Breast epithelium (tissue), 4 donors: ENCODE data around the gene MKRN1. TPM values are rescaled to one million over a fixed set of nuclear protein-coding genes. Genes with fewer than 3 reads are reported as not detected.

ENCODE experiments used
- DNase-seq, 2 donors: peaks; one replicate each; pipeline ENCODE4 v3.0.0-alpha.2; 2019; ENCODE audit warnings: low spot score in 2 of 2
- H3K27ac ChIP-seq, 2 donors: fragments of 200-600 bp; sonication (generic) in 1 of 2; one replicate each; pipeline ENCODE4 v1.5.1; 2016 to 2019; ENCODE audit warnings: mild to moderate bottlenecking in 1 of 2
- H3K27me3 ChIP-seq, 2 donors: fragments of 200-600 bp; sonication (generic) in 1 of 2; one replicate each; pipeline versions ENCODE4 v1.5.1 to v1.6.0; 2017 to 2019; ENCODE audit warnings: control low read depth in 1 of 2, mild to moderate bottlenecking in 1 of 2
- H3K36me3 ChIP-seq: fragments of 200-600 bp; one replicate; pipeline ENCODE4 v1.5.1; 2019
- H3K4me1 ChIP-seq, 2 donors: fragments of 200-600 bp; sonication (generic); one replicate each; pipeline ENCODE4 v1.5.1; 2016 to 2019; ENCODE audit warnings: control low read depth in 1 of 2
- H3K4me3 ChIP-seq, 3 donors: fragments of 200-600 bp; sonication (generic); 1 replicate in 2 of 3; 2 replicates in 1 of 3; pipeline ENCODE4 v1.5.1; 2016 to 2019; ENCODE audit warnings: mild to moderate bottlenecking in 3 of 3, moderate library complexity in 2 of 3
- H3K9me3 ChIP-seq, 2 donors: fragments of 200-600 bp; sonication (generic) in 1 of 2; one replicate each; pipeline ENCODE4 v1.5.1; 2016 to 2019; ENCODE audit warnings: control low read depth in 1 of 2
- POLR2A ChIP-seq: fragments of 450-650 bp; IDR thresholded peaks from one replicate; pipeline ENCODE4 v1.6.1; 2016; ENCODE audit warnings: antibody characterized with exemption, mild to moderate bottlenecking, moderate library complexity
- POLR2AphosphoS5 ChIP-seq, 3 donors: sonication (generic); formaldehyde crosslinking; IDR thresholded peaks; one replicate each; pipeline ENCODE4 v1.6.1; 2017; ENCODE audit warnings: antibody characterized with exemption in 3 of 3
- intact Hi-C: fragments of 100-400 bp; cut with DNase I; formaldehyde crosslinking; loops from one replicate; pipeline ENCODE4 v1.15.1; 2023; ENCODE audit warnings: low total_unique reads
- total RNA-seq, 3 donors: library from RNA; depleted of rRNA; stranded (reverse); fragments of >200 nt; gene quantifications; one replicate each; pipeline ENCODE4 v1.1.0, GENCODE V29; 2016
- TF ChIP-seq, protein P1 (sequence below), 3 donors: fragments of 450-650 bp; IDR thresholded peaks; one replicate each; pipeline ENCODE4 v1.5.1; 2016 to 2017; ENCODE audit warnings: antibody characterized with exemption in 3 of 3, mild to moderate bottlenecking in 3 of 3, moderate library complexity in 3 of 3

MKRN1 gene
- total RNA-seq, 3 donors from 2014 or later = 58.7 to 96.2 (median 85.0) TPM

DNA sequence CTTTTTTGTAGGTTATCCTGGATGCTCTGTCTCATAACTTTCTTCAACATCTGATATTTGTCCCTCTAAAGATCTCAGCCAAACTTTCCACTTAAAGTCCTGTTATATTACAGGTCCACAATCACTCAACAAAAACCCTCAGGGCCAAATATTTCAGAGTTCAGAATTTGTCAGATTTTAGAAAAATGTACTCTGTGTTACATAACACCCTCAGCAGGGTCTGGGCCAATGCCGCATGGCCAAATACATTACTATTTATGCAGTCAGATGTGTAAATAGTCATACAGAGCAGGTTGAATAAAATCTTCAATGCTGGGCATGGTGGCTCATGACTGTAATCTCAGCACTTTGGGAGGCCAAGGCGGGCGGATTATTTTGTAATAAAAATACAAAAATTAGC, 63.9 kb downstream of the MKRN1 start:
- TF ChIP-seq, protein P1, sequence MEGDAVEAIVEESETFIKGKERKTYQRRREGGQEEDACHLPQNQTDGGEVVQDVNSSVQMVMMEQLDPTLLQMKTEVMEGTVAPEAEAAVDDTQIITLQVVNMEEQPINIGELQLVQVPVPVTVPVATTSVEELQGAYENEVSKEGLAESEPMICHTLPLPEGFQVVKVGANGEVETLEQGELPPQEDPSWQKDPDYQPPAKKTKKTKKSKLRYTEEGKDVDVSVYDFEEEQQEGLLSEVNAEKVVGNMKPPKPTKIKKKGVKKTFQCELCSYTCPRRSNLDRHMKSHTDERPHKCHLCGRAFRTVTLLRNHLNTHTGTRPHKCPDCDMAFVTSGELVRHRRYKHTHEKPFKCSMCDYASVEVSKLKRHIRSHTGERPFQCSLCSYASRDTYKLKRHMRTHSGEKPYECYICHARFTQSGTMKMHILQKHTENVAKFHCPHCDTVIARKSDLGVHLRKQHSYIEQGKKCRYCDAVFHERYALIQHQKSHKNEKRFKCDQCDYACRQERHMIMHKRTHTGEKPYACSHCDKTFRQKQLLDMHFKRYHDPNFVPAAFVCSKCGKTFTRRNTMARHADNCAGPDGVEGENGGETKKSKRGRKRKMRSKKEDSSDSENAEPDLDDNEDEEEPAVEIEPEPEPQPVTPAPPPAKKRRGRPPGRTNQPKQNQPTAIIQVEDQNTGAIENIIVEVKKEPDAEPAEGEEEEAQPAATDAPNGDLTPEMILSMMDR (IDR thresholded peaks at IDR 0.05) = no peak
- TF ChIP-seq POLR2AphosphoS5 (IDR thresholded peaks at IDR 0.05) (no peak), POLR2A (no peak)
- Histone ChIP-seq H3K36me3 (no peaks in the 10 kb centered on the region), H3K27me3 (no peaks in the 10 kb centered on the region), H3K9me3 (no peaks in the 10 kb centered on the region), H3K4me1 (no peaks in the 10 kb centered on the region), H3K4me3 (no peak overlapping the region), H3K27ac (no peak overlapping the region)
- intact Hi-C loops = no loop called here
- DNase-seq = no peak

DNA sequence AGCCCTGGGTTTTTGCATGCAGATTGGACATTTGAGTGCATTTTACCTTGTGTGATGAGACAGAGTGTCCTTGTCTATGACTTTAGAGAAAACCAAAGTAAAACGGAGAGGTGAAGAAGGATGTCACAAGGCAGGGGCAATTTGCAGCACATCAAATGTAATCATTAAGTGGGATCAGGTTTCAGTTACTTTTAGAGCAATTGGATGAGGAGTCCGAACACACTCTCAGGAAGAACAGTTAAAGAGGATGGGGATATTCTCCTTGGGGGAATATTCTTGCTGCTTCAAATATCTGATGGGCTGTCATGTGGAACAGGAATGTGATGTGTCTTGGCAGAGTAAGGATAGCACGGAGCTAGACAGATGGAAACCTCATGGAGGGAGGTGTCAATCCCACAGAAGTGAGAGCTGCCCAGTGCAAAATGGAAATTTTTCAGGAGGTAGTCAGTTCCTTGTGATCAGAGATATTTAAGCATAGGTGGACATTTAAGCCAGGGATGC, 74.7 kb downstream of the MKRN1 start:
- H3K9me3 ChIP-seq = no peaks in the 10 kb centered on the region
- H3K27ac ChIP-seq = peak overlapping the region in 1 of 2 donors; percentile 73
- no peaks in the 10 kb centered on the region for H3K27me3 ChIP-seq
- no peak for DNase-seq
- H3K4me1 ChIP-seq = no peaks in the 10 kb centered on the region
- intact Hi-C loops = no loop called here
- TF ChIP-seq, protein P1 (IDR thresholded peaks at IDR 0.05) = no peak
- no peak for TF ChIP-seq POLR2AphosphoS5 (IDR thresholded peaks at IDR 0.05)
- H3K36me3 ChIP-seq = no peaks in the 10 kb centered on the region
- H3K4me3 ChIP-seq = peak overlapping the region in 2 of 3 donors; percentile 61 to 62

DNA sequence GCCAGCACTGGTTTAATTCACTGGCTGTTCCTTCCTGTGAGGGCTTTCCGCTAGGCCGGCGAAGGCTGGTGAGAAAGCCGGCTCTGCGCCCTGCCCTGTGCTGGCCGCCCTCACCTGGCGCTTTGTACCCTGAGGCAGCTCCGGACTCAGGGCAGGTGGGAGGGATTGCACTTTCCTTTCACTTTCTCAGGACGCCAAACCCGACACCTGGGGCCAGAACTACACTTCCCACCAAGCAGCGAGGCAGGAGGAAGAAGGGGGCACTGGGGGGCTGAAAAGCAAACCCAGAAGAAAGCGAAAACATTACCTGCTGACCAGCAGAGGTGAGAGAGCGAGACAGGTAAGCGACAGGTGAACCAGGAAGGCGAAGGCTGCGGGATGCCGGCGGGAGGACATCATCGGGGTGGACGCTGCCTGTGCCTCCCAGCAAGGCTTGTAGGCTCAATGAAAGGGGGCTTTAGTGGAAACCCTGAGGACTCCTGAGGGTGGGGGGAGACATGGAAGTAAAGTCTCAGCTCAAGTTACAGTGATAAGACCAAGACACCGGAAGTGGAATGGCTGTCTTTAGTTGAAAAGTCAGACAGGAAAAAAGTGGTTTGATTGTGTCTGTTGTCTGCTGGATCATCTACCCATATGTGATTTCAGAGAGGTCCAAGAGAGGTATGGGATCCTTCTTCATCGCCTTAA, 75.3 kb downstream of the MKRN1 start, which contains the start of gene RAB19:
Gene RAB19 (plus strand): TSS at position 181 of the 687 bp plus-strand sequence. CDS start 3,589 bp downstream, outside the sequence.
- H3K4me1 ChIP-seq = no peaks in the 10 kb centered on the region
- H3K27me3 ChIP-seq = no peaks in the 10 kb centered on the region
- no peaks in the 10 kb centered on the region for H3K36me3 ChIP-seq
- no peak for TF ChIP-seq POLR2A
- TF ChIP-seq, protein P1 (IDR thresholded peaks at IDR 0.05) = peak in 1 of 3 donors; percentile 11
- H3K27ac ChIP-seq = peak within 1 kb of the TSS; percentile 59 to 73
- DNase-seq = peak; percentile 57 to 59
- H3K4me3 ChIP-seq = peak within 1 kb of the TSS; percentile 9 to 62 (median 61)
- intact Hi-C loops = no loop called here
- H3K9me3 ChIP-seq = no peaks in the 10 kb centered on the region

Other genes starting within 250 kb of the MKRN1 start
- gene SLC37A3, start 81.0 kb downstream of the MKRN1 start, total RNA-seq = 10 to 100 TPM; 64.0 to 89.8 (median 79.3) TPM
- gene RAB19, start 75.4 kb downstream of the MKRN1 start, total RNA-seq = 1 to 10 TPM in 2 of 3 donors, not detected in 1; 2.3 to 4.2 TPM
- gene DENND2A, start 161.3 kb upstream of the MKRN1 start, total RNA-seq = 10 to 100 TPM in 1 of 3 donors, 1 to 10 TPM in 2; 6.9 to 13.1 (median 7.6) TPM
- 10 to 100 TPM; 21.8 to 31.9 (median 23.6) TPM for gene ADCK2, start 193.4 kb upstream of the MKRN1 start, total RNA-seq
- 100 to 1,000 TPM in 2 of 3 donors, 10 to 100 TPM in 1; 85.0 to 151 (median 149) TPM for gene NDUFB2, start 217.2 kb upstream of the MKRN1 start, total RNA-seq